ENCODE measurements around the gene PCBP3. TPM values are rescaled to one million over a fixed set of nuclear protein-coding genes. Genes with fewer than 3 reads are reported as not detected.
"Not testable (repeated sequence)": the region's sequence is repeated elsewhere in the genome, so short reads cannot be mapped to it uniquely, and the experiment has no call there.

PCBP3 gene
- total RNA-seq, 1 donor from 2014 or later = not detected

DNA sequence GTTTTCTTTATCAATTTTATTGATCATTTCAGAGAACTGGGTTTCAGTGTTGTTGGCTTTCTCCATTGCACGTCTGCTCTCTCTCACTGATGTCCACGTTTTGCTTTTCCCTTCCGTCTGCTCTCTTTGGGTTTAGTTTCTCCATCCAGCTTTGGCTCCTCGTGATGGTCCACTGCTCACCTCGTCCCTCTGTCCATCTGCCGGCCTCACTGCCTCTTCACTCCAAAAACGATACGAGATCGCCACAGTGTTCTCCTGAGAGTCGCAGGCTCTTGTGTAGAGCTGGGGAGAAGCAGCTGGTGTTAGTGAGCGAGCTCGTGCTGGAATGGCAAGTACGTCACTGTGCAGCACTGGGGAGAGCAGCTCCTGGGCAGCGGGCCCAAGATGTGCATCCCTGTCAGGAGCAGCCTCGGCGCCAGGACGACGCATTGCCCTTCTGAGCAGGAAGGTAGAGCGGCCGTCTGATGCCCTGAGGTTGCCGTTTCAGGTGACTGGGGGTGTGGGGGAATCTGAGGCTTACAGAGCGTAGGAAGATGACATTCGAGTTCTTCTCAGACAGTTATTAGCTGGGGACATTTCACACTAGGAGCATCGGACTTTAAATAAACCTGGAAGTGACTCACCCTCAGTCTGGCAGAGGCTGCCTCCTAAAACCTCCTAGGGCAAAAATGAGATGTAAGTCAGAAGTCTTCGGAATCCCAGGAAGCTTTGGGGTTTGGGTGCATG lies 31.4 kb upstream of the PCBP3 start:
- FAIRE-seq (no peak), DNase-seq (ENCODE audit: low read depth) (no peak)
- TF ChIP-seq, protein P1, sequence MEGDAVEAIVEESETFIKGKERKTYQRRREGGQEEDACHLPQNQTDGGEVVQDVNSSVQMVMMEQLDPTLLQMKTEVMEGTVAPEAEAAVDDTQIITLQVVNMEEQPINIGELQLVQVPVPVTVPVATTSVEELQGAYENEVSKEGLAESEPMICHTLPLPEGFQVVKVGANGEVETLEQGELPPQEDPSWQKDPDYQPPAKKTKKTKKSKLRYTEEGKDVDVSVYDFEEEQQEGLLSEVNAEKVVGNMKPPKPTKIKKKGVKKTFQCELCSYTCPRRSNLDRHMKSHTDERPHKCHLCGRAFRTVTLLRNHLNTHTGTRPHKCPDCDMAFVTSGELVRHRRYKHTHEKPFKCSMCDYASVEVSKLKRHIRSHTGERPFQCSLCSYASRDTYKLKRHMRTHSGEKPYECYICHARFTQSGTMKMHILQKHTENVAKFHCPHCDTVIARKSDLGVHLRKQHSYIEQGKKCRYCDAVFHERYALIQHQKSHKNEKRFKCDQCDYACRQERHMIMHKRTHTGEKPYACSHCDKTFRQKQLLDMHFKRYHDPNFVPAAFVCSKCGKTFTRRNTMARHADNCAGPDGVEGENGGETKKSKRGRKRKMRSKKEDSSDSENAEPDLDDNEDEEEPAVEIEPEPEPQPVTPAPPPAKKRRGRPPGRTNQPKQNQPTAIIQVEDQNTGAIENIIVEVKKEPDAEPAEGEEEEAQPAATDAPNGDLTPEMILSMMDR (IDR thresholded peaks at IDR 0.05; ENCODE audit: insufficient read depth, low read length, severe bottlenecking) = no peak
- no peaks in the 10 kb centered on the region for H3K36me3 ChIP-seq (ENCODE audit: control insufficient read depth, insufficient read depth, low read length)
- H3K4me3 ChIP-seq (ENCODE audit: low read depth, low read length) = no peak overlapping the region
- H3K27me3 ChIP-seq (ENCODE audit: control insufficient read depth, insufficient read depth, low read length) = no peaks in the 10 kb centered on the region

DNA sequence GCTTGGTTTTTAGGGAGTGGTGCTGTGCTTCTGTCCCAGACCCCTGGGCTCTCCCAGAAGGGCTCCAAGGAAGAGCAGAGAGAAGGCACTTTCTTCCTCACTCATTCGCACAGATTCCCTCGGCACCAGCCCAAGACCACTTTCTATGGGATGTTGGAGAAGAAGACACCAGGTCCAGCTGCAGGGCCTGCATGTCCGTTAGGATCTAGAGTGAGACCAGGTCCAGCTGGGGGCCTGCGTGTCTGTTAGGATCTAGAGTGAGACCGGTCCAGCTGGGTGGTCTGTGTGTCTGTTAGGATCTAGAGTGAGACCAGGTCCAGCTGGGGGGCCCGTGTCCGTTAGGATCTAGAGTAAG lies 30.9 kb upstream of the PCBP3 start:
- H3K4me3 ChIP-seq (ENCODE audit: low read depth, low read length); H3K36me3 ChIP-seq (ENCODE audit: control insufficient read depth, insufficient read depth, low read length); H3K27me3 ChIP-seq (ENCODE audit: control insufficient read depth, insufficient read depth, low read length); FAIRE-seq; DNase-seq (ENCODE audit: low read depth): not testable (repeated sequence)

DNA sequence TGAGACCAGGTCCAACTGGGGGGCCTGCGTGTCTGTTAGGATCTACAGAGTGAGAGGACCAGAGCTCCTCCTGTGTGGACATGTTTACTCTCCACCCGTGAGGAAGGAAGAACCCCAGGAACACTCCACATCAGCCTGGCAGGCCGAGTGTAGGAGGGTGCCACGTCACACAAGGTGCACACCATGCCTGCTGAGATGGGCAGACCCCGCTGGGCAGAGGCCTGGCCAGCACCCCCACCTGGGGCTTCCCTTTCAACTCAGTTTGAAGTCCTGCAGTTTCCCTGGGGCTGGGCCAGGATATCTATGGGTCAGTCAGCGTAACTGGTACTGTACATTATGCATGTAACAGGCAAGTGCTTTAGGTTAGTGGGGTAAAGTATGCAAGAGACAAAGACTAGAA lies 30.1 kb upstream of the PCBP3 start:
- Histone ChIP-seq H3K4me3 (ENCODE audit: low read depth, low read length) (no peak overlapping the region), H3K27me3 (ENCODE audit: control insufficient read depth, insufficient read depth, low read length) (no peaks in the 10 kb centered on the region), H3K36me3 (ENCODE audit: control insufficient read depth, insufficient read depth, low read length) (no peaks in the 10 kb centered on the region)
- TF ChIP-seq, protein P1 (IDR thresholded peaks at IDR 0.05; ENCODE audit: insufficient read depth, low read length, severe bottlenecking) = no peak
- DNase-seq (ENCODE audit: low read depth) = no peak
- FAIRE-seq = no peak

DNA sequence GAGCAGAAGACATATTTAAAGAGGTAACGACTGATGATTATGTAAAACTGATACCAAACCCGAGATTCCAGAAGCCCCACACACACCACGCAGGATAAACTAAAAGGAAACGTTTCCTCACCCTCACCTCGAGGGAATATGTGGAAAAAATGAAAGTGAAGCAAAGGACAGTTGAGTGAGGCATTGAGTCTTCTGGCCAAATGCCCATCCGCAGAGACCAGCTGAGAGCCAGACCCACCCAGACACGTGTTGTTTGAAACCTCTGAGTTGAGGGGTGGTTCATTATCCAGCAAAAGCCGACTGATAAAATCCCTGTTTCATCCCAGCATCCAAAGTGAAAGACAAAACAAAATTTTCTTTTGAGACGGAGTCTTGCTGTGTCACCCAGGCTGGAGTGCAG lies 29.6 kb upstream of the PCBP3 start:
- FAIRE-seq = no peak
- no peak for DNase-seq (ENCODE audit: low read depth)
- Histone ChIP-seq H3K4me3 (ENCODE audit: low read depth, low read length) (no peak overlapping the region), H3K27me3 (ENCODE audit: control insufficient read depth, insufficient read depth, low read length) (no peaks in the 10 kb centered on the region), H3K36me3 (ENCODE audit: control insufficient read depth, insufficient read depth, low read length) (no peaks in the 10 kb centered on the region)
- TF ChIP-seq, protein P1 (IDR thresholded peaks at IDR 0.05; ENCODE audit: insufficient read depth, low read length, severe bottlenecking) = no peak

DNA sequence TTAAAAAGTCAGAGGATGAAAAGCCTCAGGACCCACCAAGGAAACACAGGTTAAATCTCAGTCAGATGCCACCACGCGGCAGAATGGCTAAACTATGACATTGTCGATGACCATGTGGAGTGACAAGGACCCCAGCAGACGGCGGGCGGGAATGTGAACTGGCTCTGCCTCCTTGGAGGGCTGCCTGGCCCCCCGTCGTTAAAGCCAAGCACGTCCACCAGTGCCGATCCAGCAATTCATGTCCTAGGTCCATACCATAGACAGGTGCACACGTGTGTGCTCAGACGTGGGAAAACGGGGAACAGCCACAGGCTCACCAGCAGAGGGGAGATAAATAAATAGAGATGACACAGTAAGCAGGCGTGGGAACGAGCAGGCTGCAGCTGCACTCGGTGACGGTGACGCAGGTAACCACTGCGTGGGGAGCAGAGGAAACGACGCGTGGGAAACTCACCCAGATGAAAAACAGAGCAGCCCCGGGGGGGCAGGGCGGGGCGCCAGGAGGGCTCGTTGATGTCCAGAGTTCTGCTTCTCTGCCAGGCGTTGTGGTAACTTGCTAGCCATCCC lies 28.3 kb upstream of the PCBP3 start:
- no peak for DNase-seq (ENCODE audit: low read depth)
- no peak for FAIRE-seq

More for the DNA sequence above, 28.3 kb upstream of the PCBP3 start:
- Histone ChIP-seq H3K27me3 (ENCODE audit: control insufficient read depth, insufficient read depth, low read length) (no peaks in the 10 kb centered on the region), H3K4me3 (ENCODE audit: low read depth, low read length) (no peak overlapping the region), H3K36me3 (ENCODE audit: control insufficient read depth, insufficient read depth, low read length) (no peaks in the 10 kb centered on the region)
- TF ChIP-seq, protein P1 (IDR thresholded peaks at IDR 0.05; ENCODE audit: insufficient read depth, low read length, severe bottlenecking) = no peak

Data from bronchial epithelial cell (primary cell).